Fibroblast of skin of right biceps (primary cell): ENCODE measurements around the gene SNX18.
"Not testable (repeated sequence)": the region's sequence is repeated elsewhere in the genome, so short reads cannot be mapped to it uniquely, and the experiment has no call there.

Experiments
- DNase-seq: peaks from one replicate; pipeline ENCODE4 v3.0.0-alpha.2; 2013

SNX18 gene

GRCh38 chr5:54517512-54518145, at the start of gene SNX18:
Gene SNX18 (plus strand): TSS chr5:54517759. CDS start chr5:54517953, 194 bp downstream.
- peak; percentile 94 for DNase-seq

- peak; percentile 8 for DNase-seq
Observed at GRCh38 chr5:54469622-54470021, 47.9 kb upstream of the SNX18 start.

GRCh38 chr5:54470128-54470527, 47.4 kb upstream of the SNX18 start:
- DNase-seq, result peak; percentile 80

- DNase-seq, result peak; percentile 74
Observed at GRCh38 chr5:54470677-54471076, 46.9 kb upstream of the SNX18 start.

GRCh38 chr5:54471398-54471797, 46.2 kb upstream of the SNX18 start:
- DNase-seq, result no peak

GRCh38 chr5:54476682-54477081, 40.9 kb upstream of the SNX18 start:
- no peak for DNase-seq

GRCh38 chr5:54477941-54478478, 39.5 kb upstream of the SNX18 start:
- DNase-seq, result no peak

GRCh38 chr5:54480296-54480695, 37.3 kb upstream of the SNX18 start:
- DNase-seq, result peak; percentile 16

GRCh38 chr5:54484219-54484894, 33.2 kb upstream of the SNX18 start:
- DNase-seq, result peak; percentile 15

GRCh38 chr5:54485659-54486058, 31.9 kb upstream of the SNX18 start:
- not testable (repeated sequence) for DNase-seq

- DNase-seq, result not testable (repeated sequence)
Observed at GRCh38 chr5:54489648-54489979, 27.9 kb upstream of the SNX18 start.

- peak; percentile 7 for DNase-seq
Observed at GRCh38 chr5:54491326-54491725, 26.2 kb upstream of the SNX18 start.

GRCh38 chr5:54492178-54492577, 25.4 kb upstream of the SNX18 start:
- DNase-seq, result peak; percentile 7

GRCh38 chr5:54495027-54495426, 22.5 kb upstream of the SNX18 start:
- DNase-seq, result no peak

GRCh38 chr5:54514291-54514690, 3.3 kb upstream of the SNX18 start:
- peak; percentile 28 for DNase-seq

GRCh38 chr5:54514841-54515432, 2.6 kb upstream of the SNX18 start:
- DNase-seq, result peak; percentile 89

- no peak for DNase-seq
Observed at GRCh38 chr5:54515634-54516033, 1.9 kb upstream of the SNX18 start.

GRCh38 chr5:54516051-54516655, 1.4 kb upstream of the SNX18 start:
- peak; percentile 36 for DNase-seq

- DNase-seq, result no peak
Observed at GRCh38 chr5:54517174-54517511, 416 bp upstream of the SNX18 start.

GRCh38 chr5:54518146-54518817, 723 bp downstream of the SNX18 start:
- DNase-seq, result peak; percentile 56

GRCh38 chr5:54518818-54519508, 1.4 kb downstream of the SNX18 start:
- DNase-seq, result peak; percentile 10

GRCh38 chr5:54519509-54519876, 1.9 kb downstream of the SNX18 start:
- DNase-seq, result no peak

GRCh38 chr5:54520438-54520846, 2.9 kb downstream of the SNX18 start:
- peak; percentile 72 for DNase-seq
